T47D (cell line): ENCODE results near the gene DDX4.
"Not testable (repeated sequence)": the region's sequence is repeated elsewhere in the genome, so short reads cannot be mapped to it uniquely, and the experiment has no call there.

ENCODE experiments used
- DNase-seq, 2 experiments: peaks; one replicate each; pipeline versions ENCODE4 v3.0.0 to v3.0.0-alpha.2; 2011 to 2012; ENCODE audit warnings: low read depth in 1 of 2, low spot score in 1 of 2
- JUND ChIP-seq: IDR thresholded peaks from 2 replicates; pipeline ENCODE4 v1.6.1; 2012; ENCODE audit warnings: low read depth
- in situ Hi-C: cut with HindIII; loops from 2 replicates; pipeline ENCODE4 v1.10.0; 2016; ENCODE audit warnings: low sequenced_read_pairs, low pct_unique_long_range_greater_than_20kb

The DDX4 gene

GRCh38 chr5:55747778-55748318 is 10.0 kb downstream of the DDX4 start:
- TF ChIP-seq JUND: no peak
- in situ Hi-C loops: no loop called here
- no peak for DNase-seq

- in situ Hi-C loops: no loop called here
- TF ChIP-seq JUND: no peak
- DNase-seq: no peak
These were observed 11.5 kb downstream of the DDX4 start for GRCh38 chr5:55749387-55749786.

GRCh38 chr5:55750063-55750462 is 12.2 kb downstream of the DDX4 start:
- in situ Hi-C loops: no loop called here
- no peak for TF ChIP-seq JUND
- no peak for DNase-seq

DNA sequence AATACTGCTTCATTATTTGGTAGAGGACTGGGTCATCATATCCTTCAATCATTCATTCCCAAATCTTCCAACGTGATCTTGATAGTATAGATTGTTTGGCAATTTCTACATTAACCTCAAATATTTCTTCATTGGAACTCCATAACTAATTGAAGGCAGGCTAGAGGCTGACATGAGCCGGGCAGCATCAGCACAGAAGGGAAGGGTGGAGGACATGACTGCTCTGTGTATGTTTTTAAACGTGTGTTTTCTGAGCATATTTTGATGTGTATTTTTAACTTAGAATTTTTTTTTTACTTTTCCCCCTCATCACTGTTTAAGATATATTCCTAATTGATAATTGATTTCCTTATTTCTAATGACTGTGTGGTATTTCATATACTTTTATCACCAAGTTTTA is 12.6 kb downstream of the DDX4 start:
- TF ChIP-seq JUND: no peak
- in situ Hi-C loops: no loop called here
- DNase-seq: no peak

- no peak for TF ChIP-seq JUND
- no peak for DNase-seq
- in situ Hi-C loops: no loop called here
These were observed 20.4 kb downstream of the DDX4 start for GRCh38 chr5:55758231-55758630.

- DNase-seq: no peak
- no peak for TF ChIP-seq JUND
- in situ Hi-C loops: no loop called here
These were observed 20.9 kb downstream of the DDX4 start for GRCh38 chr5:55758714-55759113.

- in situ Hi-C loops: not testable (repeated sequence)
These were observed 23.9 kb downstream of the DDX4 start for GRCh38 chr5:55761721-55762120.

DNA sequence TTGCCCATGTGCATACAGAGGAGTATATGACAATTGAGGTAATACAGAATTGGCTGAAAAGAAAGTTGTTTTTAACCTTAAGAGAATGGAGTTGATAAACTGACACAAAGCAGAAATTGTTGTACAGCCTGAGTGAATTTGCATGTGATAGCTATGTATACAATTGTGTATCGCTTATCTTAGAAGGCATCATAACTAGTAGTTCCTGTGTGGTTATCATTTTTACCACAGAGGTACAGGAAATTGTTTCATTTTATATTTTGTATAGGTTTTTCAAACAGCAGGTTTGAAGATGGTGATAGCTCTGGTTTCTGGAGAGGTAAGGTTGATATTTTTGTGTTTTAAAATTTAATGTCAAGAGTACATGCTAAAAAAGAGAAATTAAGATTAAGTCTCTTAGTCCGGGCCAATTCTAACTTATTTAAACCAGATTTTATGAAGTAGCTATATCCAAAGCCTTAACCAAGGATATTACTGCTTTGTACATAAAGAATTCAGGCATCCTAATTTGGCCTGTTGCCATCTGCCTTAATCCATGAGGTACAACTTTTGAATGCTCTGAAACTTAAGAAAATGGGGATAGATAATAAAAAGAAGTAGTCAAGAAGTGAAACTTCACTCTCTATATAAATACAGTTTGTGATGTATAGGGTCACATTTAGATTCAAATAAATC is 26.0 kb downstream of the DDX4 start:
- TF ChIP-seq JUND: no peak

More at GRCh38 chr5:55761721-55762120, 23.9 kb downstream of the DDX4 start:
- DNase-seq: not testable (repeated sequence)

DNA sequence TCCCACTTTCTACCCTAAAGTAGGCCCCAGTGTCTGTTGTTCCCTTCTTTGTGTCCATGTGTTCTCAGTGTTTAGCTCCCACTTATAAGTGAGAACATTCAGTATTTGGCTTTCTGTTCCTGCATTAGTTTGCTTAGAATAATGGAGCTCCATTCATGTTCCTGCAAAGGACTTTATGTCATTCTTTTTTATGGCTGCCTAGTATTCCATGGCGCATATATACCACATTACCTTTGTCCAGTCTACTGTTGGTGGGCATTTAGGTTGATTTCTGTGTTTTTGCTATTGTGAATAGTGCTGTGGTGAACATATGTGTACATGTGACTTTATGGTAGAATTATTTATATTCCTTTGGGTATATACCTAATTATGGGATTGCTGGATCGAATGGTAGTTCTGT is 30.4 kb downstream of the DDX4 start:
- DNase-seq: no peak
- in situ Hi-C loops: no loop called here
- TF ChIP-seq JUND: no peak

More for the DNA sequence above, 26.0 kb downstream of the DDX4 start:
- DNase-seq: no peak
- in situ Hi-C loops: no loop called here

DNA sequence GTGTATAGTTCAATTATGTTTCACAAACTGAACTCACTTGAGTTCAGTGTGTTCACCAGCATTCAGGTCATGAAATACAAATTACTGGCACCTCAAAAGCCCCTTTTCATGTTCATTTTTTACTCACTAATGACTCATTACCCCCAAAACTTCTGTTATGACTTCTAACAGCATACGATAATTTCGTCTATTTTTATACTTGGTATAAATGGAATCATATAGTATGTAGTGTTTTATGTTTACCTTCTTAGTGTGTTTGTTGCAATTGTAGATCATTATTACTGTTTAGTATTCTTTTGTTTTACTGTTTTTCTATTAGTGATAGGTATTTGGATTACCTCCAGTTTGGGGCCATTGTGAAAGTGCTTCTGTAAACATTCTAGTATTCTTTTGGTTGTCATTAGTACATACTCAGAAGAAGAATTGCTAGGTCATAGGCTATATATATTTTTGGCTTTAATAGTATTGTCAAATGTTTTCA is 33.4 kb downstream of the DDX4 start:
- no peak for DNase-seq
- in situ Hi-C loops: no loop called here
- no peak for TF ChIP-seq JUND

- TF ChIP-seq JUND: no peak
- in situ Hi-C loops: no loop called here
- no peak for DNase-seq
These were observed 35.2 kb downstream of the DDX4 start for GRCh38 chr5:55773057-55773456.

- TF ChIP-seq JUND: no peak
- in situ Hi-C loops: no loop called here
- no peak for DNase-seq
These were observed 39.5 kb downstream of the DDX4 start for GRCh38 chr5:55777332-55777731.

DNA sequence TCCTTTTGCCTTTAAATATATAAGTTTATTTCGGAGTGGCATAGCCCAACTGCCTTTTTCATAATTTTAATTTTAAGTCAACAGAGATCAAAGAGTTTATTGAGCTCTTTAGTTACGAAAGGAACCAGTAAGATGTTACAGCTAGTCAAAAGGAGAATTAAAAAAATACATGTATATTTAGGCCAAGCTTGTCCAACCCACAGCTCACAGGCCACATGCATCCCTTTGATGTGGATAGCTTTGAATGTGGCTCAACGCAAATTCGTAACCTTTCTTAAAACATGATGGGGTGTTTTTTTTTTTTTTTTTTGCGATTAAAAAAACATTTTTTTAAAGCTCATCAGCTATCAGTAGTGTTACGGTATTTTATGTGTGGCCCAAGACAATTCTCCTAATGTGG is 63.1 kb downstream of the DDX4 start:
- in situ Hi-C loops: no loop called here
- DNase-seq: no peak
- no peak for TF ChIP-seq JUND

- DNase-seq, in situ Hi-C loops: not testable (repeated sequence)
These were observed 71.0 kb downstream of the DDX4 start for GRCh38 chr5:55808814-55809213.

- DNase-seq, in situ Hi-C loops: not testable (repeated sequence)
These were observed 78.1 kb downstream of the DDX4 start for GRCh38 chr5:55815939-55816338.
